SU-DHL-6 (cell line): ENCODE data around the gene BSND.

Experiments used
- H2AFZ ChIP-seq: fragments of 200-600 bp; sonication (generic); 2 replicates; pipeline ENCODE4 v1.6.1; 2014; ENCODE audit warnings: low read depth, mild to moderate bottlenecking, moderate library complexity, mixed read lengths, antibody characterized with exemption, low read length; ENCODE audit not compliant: severe bottlenecking
- H3F3A ChIP-seq: fragments of 200-600 bp; shearing (Covaris generic); 2 replicates; pipeline ENCODE4 v1.6.0; 2016; ENCODE audit warnings: antibody characterized with exemption, mild to moderate bottlenecking; ENCODE audit not compliant: insufficient read depth
- H3K27ac ChIP-seq: fragments of 200-600 bp; sonication (generic); 2 replicates; pipeline ENCODE4 v1.5.1; 2016; ENCODE audit warnings: low read depth, mild to moderate bottlenecking, low read length, moderate library complexity, mixed read lengths
- H3K27me3 ChIP-seq: fragments of 200-600 bp; sonication (generic), shearing (Covaris generic); 2 replicates; pipeline ENCODE4 v1.6.0; 2014; ENCODE audit warnings: mild to moderate bottlenecking, low read length
- H3K36me3 ChIP-seq: fragments of 200-600 bp; sonication (generic); 2 replicates; pipeline ENCODE4 v1.6.1; 2014; ENCODE audit warnings: mild to moderate bottlenecking, low read length, mixed read lengths
- H3K4me2 ChIP-seq: fragments of 300-600, 200-600 bp; shearing (Covaris generic), sonication (generic); 2 replicates; pipeline ENCODE4 v1.6.0; 2014; ENCODE audit warnings: low read length, low read depth, mild to moderate bottlenecking; ENCODE audit not compliant: poor library complexity, severe bottlenecking
- H3K4me3 ChIP-seq: fragments of 200-600 bp; sonication (generic); 2 replicates; pipeline ENCODE4 v1.5.1; 2014; ENCODE audit warnings: antibody characterized with exemption, low read length, mild to moderate bottlenecking, mixed read lengths; ENCODE audit not compliant: insufficient read depth, poor library complexity, severe bottlenecking
- H3K79me2 ChIP-seq: fragments of 200-600 bp; sonication (generic); 2 replicates; pipeline ENCODE4 v1.6.1; 2014; ENCODE audit warnings: mild to moderate bottlenecking, low read length, moderate library complexity; ENCODE audit not compliant: insufficient read depth
- H3K9ac ChIP-seq: fragments of 200-600 bp; sonication (generic); 2 replicates; pipeline ENCODE4 v1.7.0; 2014; ENCODE audit warnings: mild to moderate bottlenecking, low read length
- H3K9me2 ChIP-seq: fragments of 200-600 bp; sonication (generic); replicated peaks from 2 replicates; pipeline ENCODE4 v1.6.1; 2014; ENCODE audit warnings: low read length; ENCODE audit not compliant: insufficient read depth
- H3K9me3 ChIP-seq: fragments of 200-600 bp; sonication (generic); 2 replicates; pipeline ENCODE4 v1.6.1; 2014; ENCODE audit warnings: low read length, mixed read lengths; ENCODE audit not compliant: insufficient read depth
- H4K20me1 ChIP-seq: fragments of 200-600 bp; sonication (generic); 2 replicates; pipeline ENCODE4 v1.6.1; 2014; ENCODE audit warnings: low read depth, mild to moderate bottlenecking, antibody characterized with exemption, low read length, moderate library complexity, mixed read lengths
- CTCF ChIP-seq: fragments of 200-600 bp; sonication (generic); IDR thresholded peaks from one replicate; pipeline ENCODE4 v1.5.1; 2017; ENCODE audit warnings: antibody characterized with exemption, mild to moderate bottlenecking, low read length, moderate library complexity; ENCODE audit not compliant: insufficient read depth, poor library complexity, severe bottlenecking
- EZH2phosphoT487 ChIP-seq: fragments of 200-600 bp; sonication (generic), shearing (Covaris generic); conservative IDR thresholded peaks from 2 replicates; pipeline ENCODE4 v1.6.1; 2018; ENCODE audit warnings: mild to moderate bottlenecking, antibody characterized with exemption, low read length, moderate library complexity, mixed read lengths

BSND gene

GRCh38 chr1:54998677-54999076, at the start of gene BSND:
Gene BSND (plus strand): TSS chr1:54998933. CDS start chr1:54999187, 254 bp downstream.
- Histone ChIP-seq H3K4me2 (no peak within 1 kb of the TSS), H3K27me3 (no peaks in the 10 kb centered on the region), H3K4me3 (no peak within 1 kb of the TSS), H3F3A (no peaks in the 10 kb centered on the region), H3K9me3 (no peaks in the 10 kb centered on the region), H2AFZ (no peak within 1 kb of the TSS), H3K9me2 (no peaks in the 10 kb centered on the region), H3K79me2 (no peaks in the 10 kb centered on the region), H3K9ac (no peak within 1 kb of the TSS), H3K36me3 (no peaks in the 10 kb centered on the region), H3K27ac (no peak within 1 kb of the TSS), H4K20me1 (no peaks in the 10 kb centered on the region)
- no peak for TF ChIP-seq EZH2phosphoT487
- TF ChIP-seq CTCF, result no peak

- Histone ChIP-seq H3F3A (no peaks in the 10 kb centered on the region), H3K27ac (no peak overlapping the region), H3K36me3 (no peaks in the 10 kb centered on the region), H3K4me2 (no peak overlapping the region), H3K79me2 (no peaks in the 10 kb centered on the region), H3K4me3 (no peak overlapping the region), H3K9ac (no peak overlapping the region), H4K20me1 (no peaks in the 10 kb centered on the region), H3K27me3 (no peaks in the 10 kb centered on the region), H3K9me3 (no peaks in the 10 kb centered on the region), H2AFZ (no peak overlapping the region), H3K9me2 (no peaks in the 10 kb centered on the region)
- TF ChIP-seq CTCF, result no peak
- no peak for TF ChIP-seq EZH2phosphoT487
Measured at GRCh38 chr1:54949053-54949452, 49.7 kb upstream of the BSND start.

DNA sequence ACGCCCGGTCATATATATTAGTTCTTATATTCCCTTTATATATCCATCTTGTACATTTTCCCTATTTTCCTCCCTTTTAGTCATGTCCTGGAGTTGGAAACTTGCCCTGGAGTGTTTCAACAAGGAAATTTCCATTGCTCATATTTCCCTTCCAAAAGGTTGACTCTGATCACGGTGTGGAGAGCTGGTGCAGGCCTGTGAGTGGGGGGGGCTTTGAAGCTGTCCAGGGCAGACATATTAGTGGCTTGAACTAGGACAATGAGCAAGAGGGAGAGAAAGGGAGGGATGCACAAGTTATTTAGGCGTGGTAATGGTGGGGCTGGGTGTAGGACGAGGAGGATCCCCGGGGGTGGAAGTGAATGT, 48.7 kb upstream of the BSND start:
- Histone ChIP-seq H3K4me3 (no peak overlapping the region), H3K36me3 (no peaks in the 10 kb centered on the region), H3K9me2 (no peaks in the 10 kb centered on the region), H3K9me3 (no peaks in the 10 kb centered on the region), H3K79me2 (no peaks in the 10 kb centered on the region), H4K20me1 (no peaks in the 10 kb centered on the region), H2AFZ (no peak overlapping the region), H3K27ac (no peak overlapping the region), H3F3A (no peaks in the 10 kb centered on the region), H3K4me2 (no peak overlapping the region), H3K27me3 (no peaks in the 10 kb centered on the region), H3K9ac (no peak overlapping the region)
- TF ChIP-seq CTCF (no peak), EZH2phosphoT487 (no peak)
